ENCODE data around the gene ZBTB7A.

- peak in 1 of 6 experiments; percentile 16 for TF ChIP-seq CTCF (IDR thresholded peaks at IDR 0.05)
- TF ChIP-seq POLR2A (IDR thresholded peaks at IDR 0.05): no peak
Observed at GRCh38 chr19:4065430-4066175, 1.1 kb downstream of the ZBTB7A start.

All from esophagus squamous epithelium (tissue), 4 donors.